Thyroid gland (tissue), 4 donors: Measurements from ENCODE around the gene RHBDL1. TPM values are rescaled to one million over a fixed set of nuclear protein-coding genes. Genes with fewer than 3 reads are reported as not detected.

Experiments used
- DNase-seq, 2 donors: peaks; one replicate each; pipeline ENCODE4 v3.0.0-alpha.2; 2019
- H3K27ac ChIP-seq, 3 donors: fragments of 200-600 bp; sonication (generic); 1 replicate in 2 of 3; 2 replicates in 1 of 3; pipeline ENCODE4 v1.5.1; 2016 to 2019; ENCODE audit warnings: mild to moderate bottlenecking in 1 of 3, moderate library complexity in 1 of 3
- H3K27me3 ChIP-seq: fragments of 200-600 bp; sonication (generic); one replicate; pipeline ENCODE4 v1.5.1; 2019
- H3K36me3 ChIP-seq, 2 donors: fragments of 200-600 bp; sonication (generic); one replicate each; pipeline ENCODE4 v1.5.1; 2016 to 2019
- H3K4me1 ChIP-seq, 2 donors: fragments of 200-600 bp; sonication (generic); one replicate each; pipeline ENCODE4 v1.5.1; 2017 to 2019
- H3K4me3 ChIP-seq, 3 donors: fragments of 200-600 bp; sonication (generic); replicated peaks in 1 of 3; 1 replicate in 2 of 3; 2 replicates in 1 of 3; pipeline ENCODE4 v1.5.1; 2016; ENCODE audit warnings: mild to moderate bottlenecking in 1 of 3
- H3K9me3 ChIP-seq: fragments of 200-600 bp; sonication (generic); one replicate; pipeline ENCODE4 v1.5.1; 2017
- POLR2A ChIP-seq, 2 donors: fragments of 450-650 bp; IDR thresholded peaks; one replicate each; pipeline ENCODE4 v1.6.1; 2017; ENCODE audit warnings: antibody characterized with exemption in 2 of 2, mild to moderate bottlenecking in 2 of 2, moderate library complexity in 1 of 2
- WGBS, 2 donors: methylation state at CpG; one replicate each; pipeline ENCODE4 v1.1.5; 2017; 5-methylcytosine and 5-hydroxymethylcytosine counted together
- intact Hi-C: fragments of 100-400 bp; cut with DNase I; formaldehyde crosslinking; loops from one replicate; pipeline ENCODE4 v1.15.1; 2023
- total RNA-seq, 4 donors: library from RNA; depleted of rRNA; stranded (reverse); fragments of >200 nt; gene quantifications; one replicate each; pipeline ENCODE4 v1.2.3, GENCODE V29; 2016
- TF ChIP-seq, protein P1 (sequence below), 6 experiments: fragments of 200-600 bp in 3 of 6; fragments of 450-650 bp in 3 of 6; sonication (generic) in 3 of 6; IDR thresholded peaks; one replicate each; pipeline ENCODE4 v1.5.1; 2016 to 2019; ENCODE audit warnings: antibody characterized with exemption in 6 of 6, mild to moderate bottlenecking in 2 of 6, inconsistent platforms in 1 of 6, moderate library complexity in 1 of 6

The RHBDL1 gene
- total RNA-seq, 4 donors from 2014 or later = 0.27 to 0.63 (median 0.56) TPM; not detected in 1

DNA sequence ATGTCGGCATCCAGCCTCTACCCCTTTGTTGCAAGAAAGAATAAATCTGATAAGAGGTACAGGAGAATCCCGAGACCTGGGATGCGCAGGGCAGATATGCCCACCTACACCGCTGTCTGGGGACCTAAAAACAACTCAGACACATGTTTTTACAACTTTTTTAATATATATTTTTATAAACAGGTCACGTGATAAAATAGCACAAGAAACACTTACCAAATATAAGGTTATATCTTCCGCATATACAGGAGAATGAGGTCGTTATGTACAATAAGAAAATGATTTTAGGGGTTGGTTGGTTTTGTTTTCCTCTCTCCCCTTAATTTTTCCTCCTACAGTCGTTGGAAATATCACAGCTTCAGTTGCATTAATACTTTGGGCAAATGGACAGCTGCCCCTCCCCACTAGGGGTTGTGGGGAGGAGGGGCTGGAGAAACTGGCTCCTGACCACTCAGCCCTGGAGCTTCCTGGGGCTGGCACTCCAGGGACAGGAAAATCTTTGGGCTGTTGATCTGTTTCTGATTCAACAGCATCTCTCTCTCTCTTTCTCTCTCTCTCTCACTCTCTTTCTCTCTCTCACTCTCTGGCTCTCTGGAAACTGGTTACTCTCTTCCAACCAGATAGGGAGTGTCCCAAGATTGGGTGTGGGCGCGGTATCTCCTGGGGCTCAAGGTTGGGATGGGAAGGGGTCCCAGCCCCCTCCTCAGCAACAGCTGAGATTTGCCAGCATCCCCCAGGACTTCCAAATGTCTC, 17.1 kb downstream of the RHBDL1 start:
- H3K27ac ChIP-seq = no peak overlapping the region
- no peaks in the 10 kb centered on the region for H3K9me3 ChIP-seq
- H3K4me3 ChIP-seq = no peak overlapping the region
- H3K36me3 ChIP-seq = no peaks in the 10 kb centered on the region
- H3K27me3 ChIP-seq = no peaks in the 10 kb centered on the region
- DNase-seq = no peak
- WGBS, 2 donors = 64 to 72% methylated on average over 10 of the region's 10 CpGs
- intact Hi-C loops = no loop called here
- TF ChIP-seq, protein P1, sequence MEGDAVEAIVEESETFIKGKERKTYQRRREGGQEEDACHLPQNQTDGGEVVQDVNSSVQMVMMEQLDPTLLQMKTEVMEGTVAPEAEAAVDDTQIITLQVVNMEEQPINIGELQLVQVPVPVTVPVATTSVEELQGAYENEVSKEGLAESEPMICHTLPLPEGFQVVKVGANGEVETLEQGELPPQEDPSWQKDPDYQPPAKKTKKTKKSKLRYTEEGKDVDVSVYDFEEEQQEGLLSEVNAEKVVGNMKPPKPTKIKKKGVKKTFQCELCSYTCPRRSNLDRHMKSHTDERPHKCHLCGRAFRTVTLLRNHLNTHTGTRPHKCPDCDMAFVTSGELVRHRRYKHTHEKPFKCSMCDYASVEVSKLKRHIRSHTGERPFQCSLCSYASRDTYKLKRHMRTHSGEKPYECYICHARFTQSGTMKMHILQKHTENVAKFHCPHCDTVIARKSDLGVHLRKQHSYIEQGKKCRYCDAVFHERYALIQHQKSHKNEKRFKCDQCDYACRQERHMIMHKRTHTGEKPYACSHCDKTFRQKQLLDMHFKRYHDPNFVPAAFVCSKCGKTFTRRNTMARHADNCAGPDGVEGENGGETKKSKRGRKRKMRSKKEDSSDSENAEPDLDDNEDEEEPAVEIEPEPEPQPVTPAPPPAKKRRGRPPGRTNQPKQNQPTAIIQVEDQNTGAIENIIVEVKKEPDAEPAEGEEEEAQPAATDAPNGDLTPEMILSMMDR (IDR thresholded peaks at IDR 0.05) = no peak
- no peak for TF ChIP-seq POLR2A (IDR thresholded peaks at IDR 0.05)
- H3K4me1 ChIP-seq = peaks cover 28 to 41% of the 10 kb centered on the region in 2 donors

DNA sequence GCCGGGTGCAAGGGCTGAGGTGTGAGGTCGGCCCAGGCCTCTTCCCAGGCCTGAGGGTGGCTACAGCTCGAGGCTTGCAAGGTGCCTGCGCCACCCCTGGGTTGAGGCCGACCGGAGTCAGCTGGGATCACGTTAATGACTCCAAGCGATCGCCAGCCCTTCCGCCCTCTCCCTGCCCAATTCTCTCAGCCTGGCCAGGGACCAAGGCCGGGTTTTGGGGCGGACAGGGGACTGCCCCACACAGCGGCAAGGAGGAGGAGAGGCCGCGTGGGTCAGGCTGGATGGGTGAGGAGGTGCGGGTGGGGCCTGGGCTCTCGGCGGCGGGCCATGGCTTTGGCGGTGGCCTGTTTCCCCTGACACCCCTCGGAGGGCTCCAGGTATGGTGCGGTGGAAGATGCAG, 17.9 kb downstream of the RHBDL1 start:
- no peak overlapping the region for H3K4me3 ChIP-seq
- 67% methylated on average over 13 of the region's 22 CpGs; no CpG with 5 or more reads in 1 of the 2 donors for WGBS, 2 donors
- no peaks in the 10 kb centered on the region for H3K36me3 ChIP-seq
- no peak overlapping the region for H3K27ac ChIP-seq
- H3K27me3 ChIP-seq = no peaks in the 10 kb centered on the region
- no peaks in the 10 kb centered on the region for H3K9me3 ChIP-seq
- no peak for TF ChIP-seq POLR2A (IDR thresholded peaks at IDR 0.05)
- TF ChIP-seq, protein P1 (IDR thresholded peaks at IDR 0.05) = no peak
- DNase-seq = no peak
- peaks cover 28 to 41% of the 10 kb centered on the region in 2 donors for H3K4me1 ChIP-seq
- intact Hi-C loops = no loop called here

DNA sequence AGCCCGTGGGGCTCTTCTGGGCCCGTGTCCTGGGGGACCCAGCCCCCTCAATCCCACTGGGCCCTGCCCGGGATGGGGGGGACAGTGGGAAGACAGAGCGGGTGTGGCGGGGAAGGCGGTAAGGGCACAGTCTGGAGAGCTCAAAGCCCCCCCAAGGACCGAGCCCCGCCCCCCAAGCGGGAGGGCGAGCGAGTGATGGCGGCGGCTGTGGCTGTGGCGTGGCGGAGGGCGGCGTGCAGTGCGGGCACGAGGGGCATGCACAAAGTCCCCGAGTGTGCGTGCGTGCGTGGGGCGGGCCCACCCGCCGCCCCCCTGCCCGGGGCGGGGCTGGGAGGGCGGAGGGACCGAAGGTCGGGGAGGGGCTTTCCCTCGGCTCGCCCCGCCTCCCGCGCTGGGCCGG, 18.3 kb downstream of the RHBDL1 start:
- no peak overlapping the region for H3K27ac ChIP-seq
- H3K36me3 ChIP-seq = no peaks in the 10 kb centered on the region
- TF ChIP-seq, protein P1 (IDR thresholded peaks at IDR 0.05) = no peak
- no peak for TF ChIP-seq POLR2A (IDR thresholded peaks at IDR 0.05)
- 45% methylated on average over 16 of the region's 37 CpGs; no CpG with 5 or more reads in 1 of the 2 donors for WGBS, 2 donors
- no peaks in the 10 kb centered on the region for H3K9me3 ChIP-seq
- H3K27me3 ChIP-seq = no peaks in the 10 kb centered on the region
- peaks cover 28 to 40% of the 10 kb centered on the region in 2 donors for H3K4me1 ChIP-seq
- DNase-seq = no peak
- intact Hi-C loops = no loop called here
- no peak overlapping the region for H3K4me3 ChIP-seq

DNA sequence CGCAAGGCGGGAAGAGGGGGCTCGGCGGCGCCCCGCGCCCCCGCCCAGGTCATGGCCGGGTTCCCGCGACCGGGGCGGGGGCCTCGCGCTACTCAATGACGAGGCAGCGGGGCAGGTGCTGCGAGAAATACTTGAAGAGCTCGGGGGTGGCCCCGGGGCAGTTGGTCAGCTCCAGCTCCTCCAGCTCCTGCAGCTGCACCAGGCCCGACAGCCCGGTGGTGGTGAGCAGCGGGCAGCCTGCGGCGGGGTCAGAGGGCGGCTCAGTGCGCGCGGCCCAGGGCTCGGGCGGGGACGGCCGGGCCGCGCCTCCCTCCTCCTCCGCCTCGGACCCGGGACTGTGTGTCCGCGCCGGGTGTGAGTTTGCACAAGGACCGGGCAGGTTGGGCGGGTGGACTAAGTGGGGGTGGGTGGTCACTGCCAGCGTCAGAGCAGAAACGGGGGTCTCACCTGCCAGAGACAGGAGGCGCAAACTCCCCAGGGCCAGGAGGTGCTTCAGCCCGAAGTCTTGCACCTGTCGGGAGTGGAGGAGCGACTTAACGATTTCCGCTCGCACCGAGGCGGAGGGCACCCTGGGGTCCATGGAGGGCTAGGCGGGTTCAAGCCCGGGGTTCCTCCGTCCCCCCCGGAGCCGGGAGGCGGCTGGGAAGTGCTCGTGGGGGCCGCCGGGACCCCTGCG, 18.9 kb downstream of the RHBDL1 start:
- Histone ChIP-seq H3K4me3 (peak overlapping the region in 1 of 3 donors; percentile 32), H3K9me3 (no peaks in the 10 kb centered on the region), H3K4me1 (peaks cover 27 to 34% of the 10 kb centered on the region in 2 donors), H3K36me3 (no peaks in the 10 kb centered on the region), H3K27me3 (no peaks in the 10 kb centered on the region), H3K27ac (no peak overlapping the region)
- 0 to 9% methylated on average over 3 to 29 of the region's 64 CpGs for WGBS, 2 donors
- TF ChIP-seq, protein P1 (IDR thresholded peaks at IDR 0.05) = no peak
- TF ChIP-seq POLR2A (IDR thresholded peaks at IDR 0.05) = no peak
- DNase-seq = no peak
- intact Hi-C loops = no loop called here

- H3K27me3 ChIP-seq = no peaks in the 10 kb centered on the region
- H3K9me3 ChIP-seq = no peaks in the 10 kb centered on the region
- no peak overlapping the region for H3K27ac ChIP-seq
- 0 to 3% methylated on average over 4 to 14 of the region's 37 CpGs for WGBS, 2 donors
- peaks cover 21 to 29% of the 10 kb centered on the region in 2 donors for H3K4me1 ChIP-seq
- intact Hi-C loops = no loop called here
- H3K36me3 ChIP-seq = no peaks in the 10 kb centered on the region
- no peak for DNase-seq
- H3K4me3 ChIP-seq = peak overlapping the region in 1 of 3 donors; percentile 32
- no peak for TF ChIP-seq POLR2A (IDR thresholded peaks at IDR 0.05)
- TF ChIP-seq, protein P1 (IDR thresholded peaks at IDR 0.05) = no peak
Observed at GRCh38 chr16:694863-695354, 19.4 kb downstream of the RHBDL1 start.
